Adrenal gland (tissue), 5 donors: Measurements from ENCODE around the gene PRRT1.

Experiments
- POLR2A ChIP-seq, 2 donors: fragments of 450-650 bp; IDR thresholded peaks; one replicate each; pipeline ENCODE4 v1.6.1; 2017; ENCODE audit warnings: antibody characterized with exemption in 2 of 2, mild to moderate bottlenecking in 2 of 2, moderate library complexity in 1 of 2
- TF ChIP-seq, protein P1 (sequence below), 6 experiments: fragments of 450-650 bp in 4 of 6; fragments of 200-600 bp in 2 of 6; sonication (generic) in 1 of 6; IDR thresholded peaks; 1 replicate in 5 of 6; 2 replicates in 1 of 6; pipeline versions ENCODE4 v1.5.1 to v1.8.0; 2016 to 2021; ENCODE audit warnings: antibody characterized with exemption in 6 of 6, mild to moderate bottlenecking in 2 of 6, moderate library complexity in 1 of 6
- donor health status: DM: no; HTN: no; CAD: no.

DNA sequence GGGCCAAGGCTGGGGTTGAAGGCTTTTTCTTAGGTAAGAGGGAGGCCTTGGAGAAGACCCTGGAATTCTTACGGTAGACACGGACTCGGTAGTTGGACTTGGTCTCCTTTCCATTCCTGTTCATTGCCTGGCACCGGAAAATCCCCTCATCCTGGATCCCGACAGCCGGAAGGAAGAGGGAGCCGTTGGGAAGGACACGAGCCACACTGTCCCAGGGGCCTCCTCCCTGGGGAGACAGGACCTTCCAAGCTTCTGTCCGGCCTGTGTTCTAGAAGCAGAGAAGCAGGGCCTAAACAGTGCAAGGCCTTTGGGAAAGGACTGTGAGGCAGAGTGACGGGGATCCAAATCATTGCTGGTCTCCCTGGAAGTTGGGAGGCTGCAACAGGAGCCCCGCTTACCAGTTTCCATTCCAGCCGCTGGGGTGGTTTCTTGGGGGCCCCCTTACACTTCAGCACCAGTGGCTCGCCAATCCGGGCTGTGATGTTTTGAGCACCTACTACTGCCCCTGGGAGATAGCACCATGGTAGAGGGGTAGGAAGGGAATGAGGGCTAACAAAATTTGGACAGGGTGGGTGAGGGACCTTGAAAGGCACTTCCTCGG is 31.8 kb upstream of the PRRT1 start:
- TF ChIP-seq, protein P1, sequence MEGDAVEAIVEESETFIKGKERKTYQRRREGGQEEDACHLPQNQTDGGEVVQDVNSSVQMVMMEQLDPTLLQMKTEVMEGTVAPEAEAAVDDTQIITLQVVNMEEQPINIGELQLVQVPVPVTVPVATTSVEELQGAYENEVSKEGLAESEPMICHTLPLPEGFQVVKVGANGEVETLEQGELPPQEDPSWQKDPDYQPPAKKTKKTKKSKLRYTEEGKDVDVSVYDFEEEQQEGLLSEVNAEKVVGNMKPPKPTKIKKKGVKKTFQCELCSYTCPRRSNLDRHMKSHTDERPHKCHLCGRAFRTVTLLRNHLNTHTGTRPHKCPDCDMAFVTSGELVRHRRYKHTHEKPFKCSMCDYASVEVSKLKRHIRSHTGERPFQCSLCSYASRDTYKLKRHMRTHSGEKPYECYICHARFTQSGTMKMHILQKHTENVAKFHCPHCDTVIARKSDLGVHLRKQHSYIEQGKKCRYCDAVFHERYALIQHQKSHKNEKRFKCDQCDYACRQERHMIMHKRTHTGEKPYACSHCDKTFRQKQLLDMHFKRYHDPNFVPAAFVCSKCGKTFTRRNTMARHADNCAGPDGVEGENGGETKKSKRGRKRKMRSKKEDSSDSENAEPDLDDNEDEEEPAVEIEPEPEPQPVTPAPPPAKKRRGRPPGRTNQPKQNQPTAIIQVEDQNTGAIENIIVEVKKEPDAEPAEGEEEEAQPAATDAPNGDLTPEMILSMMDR (IDR thresholded peaks at IDR 0.05) = no peak
- no peak for TF ChIP-seq POLR2A (IDR thresholded peaks at IDR 0.05)
